GM13977 (cell line): ENCODE measurements around the gene IBTK.
"Not testable (repeated sequence)": the region's sequence is repeated elsewhere in the genome, so short reads cannot be mapped to it uniquely, and the experiment has no call there.

ENCODE experiments used
- DNase-seq: peaks from one replicate; pipeline ENCODE4 v3.0.0; 2012; ENCODE audit warnings: low spot score
- CTCF ChIP-seq: IDR thresholded peaks from 2 replicates; pipeline ENCODE4 v1.5.1; 2012; ENCODE audit warnings: mild to moderate bottlenecking, control low read depth; ENCODE audit not compliant: insufficient read depth; ENCODE audit errors: extremely low read depth, missing control alignments
- in situ Hi-C: fragments of 300-500 bp; cut with MboI; formaldehyde crosslinking; loops from one replicate; pipeline ENCODE4 v1.12.0; 2022; ENCODE audit warnings: low sequenced_read_pairs, low pct_unique_long_range_greater_than_20kb, mixed read lengths, inconsistent platforms; ENCODE audit not compliant: unreplicated experiment

The IBTK gene

GRCh38 chr6:82247505-82248272 lies at the start of gene IBTK:
IBTK (minus strand) TSS chr6:82247744; CDS start chr6:82240486, 7,258 bp downstream.
- in situ Hi-C loops = loop anchor here (25.0 kb wide), 1 partner anchor 965 kb away; no protein-coding TSS in a partner anchor
- peak; percentile 91 for DNase-seq
- TF ChIP-seq CTCF = no peak

- no peak for TF ChIP-seq CTCF
- DNase-seq = no peak
- in situ Hi-C loops = no loop called here
These were observed 36.3 kb upstream of the IBTK start for GRCh38 chr6:82283771-82284410.

GRCh38 chr6:82281550-82281949 lies 34.0 kb upstream of the IBTK start:
- DNase-seq, in situ Hi-C loops: not testable (repeated sequence)

- no peak for TF ChIP-seq CTCF
- in situ Hi-C loops = no loop called here
- no peak for DNase-seq
These were observed 30.1 kb upstream of the IBTK start for GRCh38 chr6:82277686-82278085.

GRCh38 chr6:82275686-82276085 lies 28.1 kb upstream of the IBTK start:
- DNase-seq = no peak
- no peak for TF ChIP-seq CTCF
- in situ Hi-C loops = no loop called here

GRCh38 chr6:82273295-82273694 lies 25.8 kb upstream of the IBTK start:
- DNase-seq = no peak
- in situ Hi-C loops = loop anchor here (25.0 kb wide), 1 partner anchor 1239 kb away; the partner anchor contains the start of gene PRSS35
- no peak for TF ChIP-seq CTCF

GRCh38 chr6:82270881-82271635 lies 23.5 kb upstream of the IBTK start:
- peak; percentile 63 for TF ChIP-seq CTCF
- DNase-seq = peak; percentile 43
- in situ Hi-C loops = loop anchor here (25.0 kb wide), 1 partner anchor 1241 kb away; the partner anchor contains the start of gene PRSS35
